ENCODE measurements around the gene FANK1. TPM values are rescaled to one million over a fixed set of nuclear protein-coding genes. Genes with fewer than 3 reads are reported as not detected.
"Not testable (repeated sequence)": the region's sequence is repeated elsewhere in the genome, so short reads cannot be mapped to it uniquely, and the experiment has no call there.

FANK1 gene, protein sequence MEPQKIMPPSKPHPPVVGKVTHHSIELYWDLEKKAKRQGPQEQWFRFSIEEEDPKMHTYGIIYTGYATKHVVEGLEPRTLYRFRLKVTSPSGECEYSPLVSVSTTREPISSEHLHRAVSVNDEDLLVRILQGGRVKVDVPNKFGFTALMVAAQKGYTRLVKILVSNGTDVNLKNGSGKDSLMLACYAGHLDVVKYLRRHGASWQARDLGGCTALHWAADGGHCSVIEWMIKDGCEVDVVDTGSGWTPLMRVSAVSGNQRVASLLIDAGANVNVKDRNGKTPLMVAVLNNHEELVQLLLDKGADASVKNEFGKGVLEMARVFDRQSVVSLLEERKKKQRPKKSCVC
- not detected for polyA plus RNA-seq

DNA sequence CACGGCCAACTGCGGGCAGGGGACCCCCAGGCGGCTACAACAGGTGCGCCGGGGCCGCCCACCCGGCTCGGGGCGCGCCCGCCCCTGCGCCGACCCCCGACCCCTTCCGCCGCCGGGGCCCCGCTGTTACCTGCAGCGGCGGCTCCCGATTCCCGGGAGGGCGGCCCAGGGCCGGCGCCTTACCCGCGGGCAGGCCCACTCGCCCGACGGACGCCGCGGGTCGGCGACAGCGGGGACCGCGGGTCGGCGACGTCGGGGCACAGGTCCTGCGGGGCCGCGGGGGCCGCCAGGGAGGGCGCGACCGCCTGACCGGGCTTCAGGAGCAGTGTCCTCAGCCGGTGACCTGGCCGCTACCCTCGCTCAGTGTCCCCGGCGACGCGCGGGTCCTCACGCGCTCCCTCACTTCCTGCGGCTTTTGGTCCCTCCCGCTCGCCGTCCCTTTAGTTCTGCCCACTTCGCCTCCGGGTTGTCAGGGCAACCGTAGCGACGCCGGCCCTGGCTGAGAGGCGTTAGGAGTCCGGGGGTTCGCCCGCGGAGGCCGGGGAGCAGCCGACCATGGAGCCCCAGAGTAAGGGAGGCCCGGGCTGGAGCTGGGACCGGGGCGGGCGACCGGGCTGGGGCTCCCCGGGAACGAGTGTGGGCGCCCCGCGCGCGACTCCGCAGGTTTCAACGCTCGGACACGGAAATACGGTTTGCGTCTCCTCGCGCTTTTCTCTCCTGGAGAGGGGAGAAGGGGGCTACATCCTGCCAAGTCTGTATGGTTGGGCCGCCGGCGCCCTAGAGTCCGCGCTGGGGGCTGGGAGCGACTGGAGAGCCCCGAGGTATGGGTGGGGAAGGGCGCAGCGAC lies at the start of gene FANK1:
Gene FANK1 (plus strand): TSS at position 477 of the 847 bp plus-strand sequence. CDS start 79 bp downstream, at position 556.
- H3K36me3 Mint-ChIP-seq, H3K9me3 Mint-ChIP-seq, H3K27me3 Mint-ChIP-seq: not testable (repeated sequence)
- peaks cover 12 to 18% (median 13%) of the 10 kb centered on the region in 3 donors for H3K4me1 Mint-ChIP-seq
- peak within 1 kb of the TSS; percentile 74 to 97 (median 95) for H3K27ac Mint-ChIP-seq
- H3K4me3 Mint-ChIP-seq = peak within 1 kb of the TSS; percentile 89 to 97 (median 94)

DNA sequence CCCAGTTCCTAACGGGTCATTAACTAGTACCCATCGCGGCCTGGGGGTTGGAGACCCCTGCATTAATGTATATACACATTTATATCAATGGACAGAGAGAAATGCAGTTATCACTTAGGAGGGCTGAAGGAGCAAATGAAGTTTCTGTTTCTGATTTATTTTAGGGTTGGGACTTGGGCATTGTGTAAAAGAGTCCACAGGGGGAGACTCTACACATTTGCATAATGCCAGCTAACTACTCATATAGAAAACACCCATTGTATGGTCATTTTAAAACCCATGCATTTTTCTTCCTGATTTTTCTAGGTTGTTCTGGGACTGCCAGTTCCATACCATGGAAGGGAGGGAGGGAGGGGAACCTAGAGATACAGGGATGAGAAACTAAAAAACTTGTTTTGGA lies 49.5 kb upstream of the FANK1 start:
- H3K9me3 Mint-ChIP-seq = no peaks in the 10 kb centered on the region
- no peak overlapping the region for H3K4me3 Mint-ChIP-seq
- peaks cover 0 to 2% (median 0%) of the 10 kb centered on the region in 3 donors for H3K4me1 Mint-ChIP-seq
- peaks cover 9% of the 10 kb centered on the region for H3K36me3 Mint-ChIP-seq
- H3K27me3 Mint-ChIP-seq = no peaks in the 10 kb centered on the region
- H3K27ac Mint-ChIP-seq = no peak overlapping the region

DNA sequence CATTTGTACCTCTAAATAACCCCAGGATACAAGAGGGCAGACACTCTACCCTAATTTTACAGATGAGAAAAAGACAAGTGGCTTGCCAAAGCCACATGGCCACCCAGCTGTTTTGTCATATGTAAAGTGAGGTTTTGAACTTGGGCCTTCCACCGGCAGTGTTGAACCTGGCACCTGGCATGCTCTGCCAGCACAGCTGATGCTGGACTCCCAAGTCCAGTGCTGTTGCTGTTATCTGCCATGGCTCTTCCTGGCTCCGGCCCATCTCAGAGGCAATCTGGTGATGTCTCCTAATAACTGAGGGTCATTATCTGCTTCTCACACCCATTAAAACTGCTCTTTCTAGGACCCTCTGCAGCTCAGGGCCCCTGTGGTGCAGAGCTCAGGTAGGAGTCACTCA lies 48.0 kb upstream of the FANK1 start:
- no peaks in the 10 kb centered on the region for H3K9me3 Mint-ChIP-seq

DNA sequence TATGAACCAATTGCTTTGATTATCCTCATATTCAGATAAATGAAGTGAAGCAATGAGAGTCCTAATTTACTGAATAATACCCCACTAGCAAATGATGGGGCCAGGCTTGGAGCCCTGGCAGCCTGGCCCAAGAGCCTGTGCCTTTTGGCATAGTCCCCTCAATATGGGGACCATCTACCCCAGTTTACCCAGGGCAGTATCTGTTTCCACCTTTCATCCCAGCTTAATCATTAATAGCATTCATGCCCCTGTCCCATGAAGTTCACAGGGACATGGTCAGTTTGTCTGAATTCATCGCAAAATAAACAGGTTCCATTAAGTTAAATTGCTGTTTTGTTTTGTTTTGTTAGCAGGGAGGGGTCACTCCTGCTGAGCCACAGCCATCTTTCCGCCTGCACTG lies 47.5 kb upstream of the FANK1 start:
- Mint-ChIP-seq H3K4me3 (no peak overlapping the region), H3K9me3 (no peaks in the 10 kb centered on the region), H3K27ac (no peak overlapping the region), H3K4me1 (peaks cover 0 to 2% (median 0%) of the 10 kb centered on the region in 3 donors), H3K27me3 (no peaks in the 10 kb centered on the region), H3K36me3 (peaks cover 14% of the 10 kb centered on the region)

More for the DNA sequence above, 48.0 kb upstream of the FANK1 start:
- H3K36me3 Mint-ChIP-seq = peaks cover 9% of the 10 kb centered on the region
- no peak overlapping the region for H3K27ac Mint-ChIP-seq
- peaks cover 0 to 2% (median 0%) of the 10 kb centered on the region in 3 donors for H3K4me1 Mint-ChIP-seq
- no peak overlapping the region for H3K4me3 Mint-ChIP-seq
- no peaks in the 10 kb centered on the region for H3K27me3 Mint-ChIP-seq

DNA sequence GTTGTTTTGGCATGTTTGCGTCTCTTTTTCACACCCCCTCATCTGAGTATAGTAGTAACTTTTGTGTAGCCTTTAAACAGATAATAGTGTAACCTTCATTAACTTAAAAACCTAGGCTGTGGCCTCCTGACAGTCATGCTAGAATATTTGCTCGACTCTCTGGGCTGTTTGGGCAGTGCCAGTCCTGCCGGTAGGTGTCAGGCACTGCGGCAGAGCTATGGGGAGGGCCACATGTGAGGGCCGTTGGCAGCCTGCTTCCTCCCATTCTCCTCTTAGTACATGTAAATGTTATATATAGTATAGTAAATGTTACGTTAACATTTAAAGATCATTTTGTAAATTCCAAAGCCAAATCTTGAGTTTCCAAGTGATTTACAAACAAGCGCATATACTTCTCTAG lies 46.9 kb upstream of the FANK1 start:
- H3K4me3 Mint-ChIP-seq = no peak overlapping the region
- H3K27me3 Mint-ChIP-seq = no peaks in the 10 kb centered on the region
- H3K4me1 Mint-ChIP-seq = peaks cover 0 to 2% (median 0%) of the 10 kb centered on the region in 3 donors
- H3K9me3 Mint-ChIP-seq = no peaks in the 10 kb centered on the region
- no peak overlapping the region for H3K27ac Mint-ChIP-seq
- H3K36me3 Mint-ChIP-seq = peaks cover 15% of the 10 kb centered on the region

DNA sequence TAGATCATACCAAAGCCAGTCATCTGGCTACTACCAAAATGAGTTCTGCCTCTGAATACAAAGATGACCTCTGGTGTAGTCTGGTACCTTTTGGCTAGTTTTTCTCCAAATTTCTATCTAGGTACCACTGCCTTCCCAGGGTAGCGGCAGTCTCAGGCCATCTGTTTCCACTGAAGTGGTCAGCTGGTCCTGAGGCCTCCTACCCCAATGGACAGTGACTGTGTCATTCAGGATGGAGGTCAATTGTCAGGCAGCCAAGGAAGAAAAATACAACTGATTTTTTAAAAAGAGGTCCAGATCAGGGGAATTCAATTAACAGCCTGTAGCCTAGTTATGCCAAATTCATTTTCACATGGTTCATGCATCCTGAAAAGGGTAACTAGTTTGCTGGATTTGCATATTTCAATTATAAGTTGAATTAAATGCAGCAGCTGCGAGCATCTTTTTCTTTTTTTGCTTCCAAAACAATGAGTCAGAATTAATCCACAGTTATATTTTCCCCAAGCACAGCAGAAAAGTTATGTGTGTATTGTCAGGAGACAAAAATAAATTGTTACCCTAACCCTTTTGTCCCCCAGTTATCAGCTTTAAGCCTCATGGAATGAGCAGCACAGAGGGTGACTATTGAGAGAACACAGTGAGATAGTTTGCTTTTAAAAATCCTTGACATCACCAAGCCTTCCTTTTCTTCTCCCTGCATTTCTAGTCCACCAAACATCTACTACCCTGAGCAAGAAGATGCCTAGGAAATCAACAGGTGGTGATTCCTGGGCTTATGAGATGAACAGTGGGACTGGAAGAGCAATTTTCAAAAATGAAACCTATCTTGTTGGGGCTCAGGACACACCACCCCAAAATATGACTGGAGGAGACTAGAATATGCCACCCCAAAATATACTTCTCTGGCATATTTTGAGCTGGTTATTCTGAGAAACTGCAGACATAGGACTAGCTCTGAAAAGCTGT lies 45.3 kb upstream of the FANK1 start:
- H3K4me1 Mint-ChIP-seq = peaks cover 0 to 2% (median 0%) of the 10 kb centered on the region in 3 donors
- H3K4me3 Mint-ChIP-seq = no peak overlapping the region
- H3K27me3 Mint-ChIP-seq = no peaks in the 10 kb centered on the region
- no peaks in the 10 kb centered on the region for H3K9me3 Mint-ChIP-seq
- no peak overlapping the region for H3K27ac Mint-ChIP-seq
- peaks cover 11% of the 10 kb centered on the region for H3K36me3 Mint-ChIP-seq

DNA sequence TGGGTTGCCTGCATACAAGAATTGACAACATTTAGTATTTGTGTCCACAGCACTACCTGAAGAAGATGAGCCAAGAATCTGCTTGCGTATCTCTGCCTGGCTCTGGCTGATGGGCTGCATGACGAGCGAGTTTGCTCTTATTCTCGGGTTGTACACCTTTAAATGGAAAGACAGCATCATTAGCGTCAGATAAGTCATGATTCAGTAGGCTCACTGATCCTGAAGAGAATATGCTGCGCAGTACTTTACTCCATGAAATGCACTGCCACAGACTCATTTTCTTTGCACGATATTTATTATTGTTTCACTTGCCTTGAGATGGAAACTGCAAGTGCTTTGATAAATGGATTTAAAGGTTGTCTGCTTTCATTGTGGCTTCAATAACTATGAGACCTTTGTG lies 43.9 kb upstream of the FANK1 start:
- Mint-ChIP-seq H3K27me3 (no peaks in the 10 kb centered on the region), H3K36me3 (peaks cover 6% of the 10 kb centered on the region), H3K9me3 (no peaks in the 10 kb centered on the region), H3K27ac (no peak overlapping the region), H3K4me3 (no peak overlapping the region), H3K4me1 (no peaks in the 10 kb centered on the region)

DNA sequence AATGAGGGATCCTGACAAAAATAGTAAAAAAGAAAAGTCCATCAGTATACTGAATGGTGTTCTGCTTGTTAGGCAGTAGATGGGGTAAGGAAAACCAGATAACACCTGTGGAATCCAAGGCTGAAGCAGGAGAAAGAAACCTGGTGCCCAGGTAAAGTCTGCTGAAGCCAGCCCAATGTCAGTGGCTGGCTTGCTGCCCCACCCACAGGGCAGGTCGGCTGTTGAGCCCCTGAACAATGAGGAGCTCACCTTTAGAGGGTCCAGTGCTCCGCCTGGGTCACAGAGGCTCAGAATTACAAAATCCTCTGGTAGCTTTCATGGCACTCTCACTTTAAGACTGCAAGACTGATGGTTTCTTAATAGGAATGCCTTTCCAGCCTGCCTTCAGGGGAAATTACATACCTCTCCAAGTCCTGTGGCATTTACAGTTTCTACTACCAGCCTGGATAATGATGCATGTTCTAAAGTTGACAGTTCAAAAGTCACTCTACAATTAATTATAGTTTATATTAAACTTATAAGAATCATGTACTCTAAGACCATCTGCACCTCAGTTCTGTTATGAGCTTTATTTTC lies 39.1 kb upstream of the FANK1 start:
- Mint-ChIP-seq H3K36me3 (peaks cover 8% of the 10 kb centered on the region), H3K4me1 (peaks cover 0 to 2% (median 0%) of the 10 kb centered on the region in 3 donors), H3K9me3 (no peaks in the 10 kb centered on the region), H3K27ac (no peak overlapping the region), H3K27me3 (no peaks in the 10 kb centered on the region), H3K4me3 (no peak overlapping the region)

DNA sequence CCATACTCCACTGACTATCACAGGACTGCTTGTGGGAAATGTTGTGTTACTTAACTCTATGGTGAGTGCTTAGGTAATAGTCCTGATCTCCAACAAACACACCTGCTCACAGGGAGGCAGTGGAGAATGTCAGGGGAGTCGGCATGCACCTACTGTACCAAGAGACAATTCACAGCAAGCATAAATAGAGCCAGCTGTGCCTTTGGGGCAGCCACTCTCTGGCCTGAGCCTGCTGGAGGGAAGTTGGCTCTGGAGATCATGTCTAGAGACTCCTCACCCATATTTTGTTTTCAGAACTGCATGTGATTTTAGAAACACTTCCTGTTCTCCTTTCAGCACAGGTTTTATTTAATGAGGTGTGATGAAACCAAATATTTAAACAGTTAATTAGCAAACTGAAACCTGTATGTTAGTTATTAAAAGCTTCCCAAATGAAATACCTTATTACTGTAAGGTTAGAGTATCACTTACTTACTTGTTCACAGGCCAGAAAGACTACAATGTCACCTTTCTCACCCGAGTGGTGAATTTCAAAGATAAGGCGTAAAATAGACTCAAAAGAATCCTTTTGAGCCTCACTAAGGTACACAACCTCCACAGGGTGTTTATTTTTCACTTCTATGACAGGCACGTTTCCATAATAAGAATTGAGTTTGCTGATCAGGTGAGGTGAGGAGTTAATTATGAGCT lies 37.1 kb upstream of the FANK1 start:
- Mint-ChIP-seq H3K27ac (no peak overlapping the region), H3K9me3 (no peaks in the 10 kb centered on the region), H3K4me3 (no peak overlapping the region), H3K36me3 (peaks cover 2% of the 10 kb centered on the region), H3K4me1 (peaks cover 0 to 2% (median 0%) of the 10 kb centered on the region in 3 donors), H3K27me3 (no peaks in the 10 kb centered on the region)

DNA sequence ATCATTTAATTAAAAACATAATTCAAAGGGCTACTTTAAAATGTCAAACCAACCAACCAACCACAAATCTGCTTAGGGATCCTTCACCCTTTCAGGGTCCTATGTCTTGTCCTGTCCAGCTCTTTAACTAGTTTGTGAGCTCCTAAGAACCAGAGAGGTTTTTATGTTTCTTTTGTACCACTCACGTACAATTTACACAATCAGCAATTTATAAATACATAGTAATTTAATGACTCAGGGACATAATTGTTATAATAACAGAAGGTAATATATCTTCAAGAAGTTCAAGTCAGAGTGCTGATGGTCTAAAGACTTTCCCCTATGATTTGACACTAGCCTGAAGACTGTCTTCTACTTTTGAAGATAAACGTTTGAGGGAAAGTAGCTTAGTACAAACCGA lies 31.2 kb upstream of the FANK1 start:
- Mint-ChIP-seq H3K4me3 (no peak overlapping the region), H3K4me1 (peaks cover 0 to 2% (median 0%) of the 10 kb centered on the region in 3 donors), H3K27me3 (no peaks in the 10 kb centered on the region), H3K36me3 (peaks cover 2% of the 10 kb centered on the region), H3K27ac (no peak overlapping the region), H3K9me3 (no peaks in the 10 kb centered on the region)

DNA sequence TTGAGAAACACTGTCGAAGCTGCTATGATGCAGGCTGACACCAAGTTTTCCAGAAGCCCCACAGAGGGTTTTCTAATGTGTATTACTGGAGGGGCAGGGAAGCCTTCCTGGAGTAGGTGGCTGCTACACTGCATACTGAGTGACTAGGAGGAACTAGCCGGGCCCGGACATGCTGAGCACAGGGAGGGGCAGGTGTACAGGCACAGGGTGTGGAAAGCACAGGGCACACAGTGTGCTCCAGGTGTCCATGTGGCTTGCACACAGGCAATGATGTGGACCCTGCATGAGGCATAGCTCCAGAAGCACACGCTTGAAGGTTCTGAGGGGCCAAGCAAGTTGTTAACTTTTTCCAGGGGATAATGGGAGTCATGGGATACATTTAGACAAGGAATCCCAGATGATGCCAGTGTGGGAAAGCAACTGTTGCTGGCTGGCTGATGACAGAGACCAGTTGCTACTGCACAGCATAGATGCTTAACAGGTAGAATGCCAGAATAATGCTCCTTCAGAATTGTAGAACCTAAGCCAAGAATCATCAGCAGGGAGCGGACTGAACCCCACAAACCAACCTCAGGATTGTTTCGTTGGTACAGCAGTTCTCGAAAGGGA lies 29.8 kb upstream of the FANK1 start:
- peaks cover 2% of the 10 kb centered on the region for H3K36me3 Mint-ChIP-seq
- no peaks in the 10 kb centered on the region for H3K9me3 Mint-ChIP-seq
- peaks cover 0 to 2% (median 0%) of the 10 kb centered on the region in 3 donors for H3K4me1 Mint-ChIP-seq
- no peaks in the 10 kb centered on the region for H3K27me3 Mint-ChIP-seq
- H3K4me3 Mint-ChIP-seq = no peak overlapping the region
- H3K27ac Mint-ChIP-seq = no peak overlapping the region

DNA sequence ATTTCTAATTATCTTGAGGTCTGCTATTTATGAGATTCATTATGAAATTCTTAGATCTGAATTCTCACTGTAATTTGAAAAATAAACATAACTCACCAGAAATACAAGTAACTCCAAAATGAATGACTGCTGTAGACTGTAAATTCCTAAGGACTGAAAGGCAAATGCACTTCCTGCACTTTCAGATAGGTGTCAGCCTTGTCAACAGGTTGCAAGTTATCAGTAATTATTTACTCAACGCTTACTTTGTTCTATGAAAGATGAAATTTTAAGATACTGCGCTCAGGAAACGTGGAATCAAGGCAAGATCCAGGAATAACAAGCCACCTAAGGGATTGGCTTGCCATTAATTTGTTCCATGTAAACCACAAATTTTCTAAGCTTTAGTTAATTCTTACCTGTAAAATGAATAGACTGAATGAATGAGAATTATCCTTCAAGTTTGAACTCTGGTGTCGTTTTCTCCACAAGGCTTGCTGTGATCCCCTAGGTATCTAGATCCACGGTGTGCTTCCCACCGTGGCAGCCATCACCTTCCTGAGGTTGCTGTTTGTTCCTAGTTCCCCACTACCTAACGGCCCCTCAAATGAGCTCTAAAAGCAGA lies 27.9 kb upstream of the FANK1 start:
- H3K4me3 Mint-ChIP-seq = no peak overlapping the region
- H3K27ac Mint-ChIP-seq = no peak overlapping the region
- H3K36me3 Mint-ChIP-seq = no peaks in the 10 kb centered on the region
- no peaks in the 10 kb centered on the region for H3K27me3 Mint-ChIP-seq
- H3K4me1 Mint-ChIP-seq = peaks cover 0 to 2% (median 0%) of the 10 kb centered on the region in 3 donors
- H3K9me3 Mint-ChIP-seq = no peaks in the 10 kb centered on the region

DNA sequence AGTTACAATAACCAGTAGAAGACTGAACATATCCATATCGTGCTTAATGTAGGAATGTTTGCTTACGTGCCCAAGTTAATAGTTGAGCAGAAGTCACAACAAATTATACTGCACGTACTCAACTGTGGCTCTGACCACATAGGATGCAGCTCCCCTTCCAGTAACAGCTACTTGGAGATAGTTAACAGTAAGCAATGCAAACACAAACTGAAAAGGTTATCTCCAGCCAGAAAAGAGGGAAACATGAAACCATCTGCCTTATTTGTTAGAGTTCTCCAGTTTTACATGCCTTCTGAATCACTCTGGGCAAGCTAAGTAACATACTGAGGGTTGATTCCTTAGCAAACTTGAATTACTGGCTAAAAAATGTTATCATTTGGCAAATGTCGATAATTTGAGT lies 25.0 kb upstream of the FANK1 start:
- H3K27me3 Mint-ChIP-seq = no peaks in the 10 kb centered on the region
- no peak overlapping the region for H3K4me3 Mint-ChIP-seq
- H3K4me1 Mint-ChIP-seq = peaks cover 0 to 2% (median 0%) of the 10 kb centered on the region in 3 donors
- peaks cover 21% of the 10 kb centered on the region for H3K36me3 Mint-ChIP-seq
- H3K27ac Mint-ChIP-seq = no peak overlapping the region
- H3K9me3 Mint-ChIP-seq = peaks cover 0 to 10% (median 0%) of the 10 kb centered on the region in 3 donors
